Duodenal mucosa (tissue), 2 donors: ENCODE data around the gene NGEF.

Experiments
- H3K27ac ChIP-seq: one replicate; pipeline ENCODE4 v1.7.0; 2013; ENCODE audit warnings: low read depth, low read length
- H3K27me3 ChIP-seq, 2 donors: one replicate each; pipeline ENCODE4 v1.7.0; 2013; ENCODE audit warnings: low read length in 2 of 2, control low read depth in 1 of 2; ENCODE audit not compliant: insufficient read depth in 2 of 2, control insufficient read depth in 1 of 2
- H3K36me3 ChIP-seq, 2 donors: one replicate each; pipeline ENCODE4 v1.7.0; 2013; ENCODE audit warnings: low read length in 2 of 2, control low read depth in 1 of 2; ENCODE audit not compliant: insufficient read depth in 2 of 2, control insufficient read depth in 1 of 2
- H3K4me1 ChIP-seq, 2 donors: one replicate each; pipeline ENCODE4 v1.7.0; 2013; ENCODE audit warnings: low read length in 2 of 2, control low read depth in 1 of 2; ENCODE audit not compliant: insufficient read depth in 2 of 2, control insufficient read depth in 1 of 2
- H3K4me3 ChIP-seq, 2 donors: one replicate each; pipeline ENCODE4 v1.7.0; 2013; ENCODE audit warnings: low read length in 2 of 2, low read depth in 1 of 2
- H3K9ac ChIP-seq, 2 donors: one replicate each; pipeline ENCODE4 v1.7.0; 2013; ENCODE audit warnings: low read length in 2 of 2, low read depth in 1 of 2
- H3K9me3 ChIP-seq, 2 donors: one replicate each; pipeline ENCODE4 v1.7.0; 2013; ENCODE audit warnings: low read length in 2 of 2, control low read depth in 1 of 2; ENCODE audit not compliant: control insufficient read depth in 1 of 2

Gene NGEF

DNA sequence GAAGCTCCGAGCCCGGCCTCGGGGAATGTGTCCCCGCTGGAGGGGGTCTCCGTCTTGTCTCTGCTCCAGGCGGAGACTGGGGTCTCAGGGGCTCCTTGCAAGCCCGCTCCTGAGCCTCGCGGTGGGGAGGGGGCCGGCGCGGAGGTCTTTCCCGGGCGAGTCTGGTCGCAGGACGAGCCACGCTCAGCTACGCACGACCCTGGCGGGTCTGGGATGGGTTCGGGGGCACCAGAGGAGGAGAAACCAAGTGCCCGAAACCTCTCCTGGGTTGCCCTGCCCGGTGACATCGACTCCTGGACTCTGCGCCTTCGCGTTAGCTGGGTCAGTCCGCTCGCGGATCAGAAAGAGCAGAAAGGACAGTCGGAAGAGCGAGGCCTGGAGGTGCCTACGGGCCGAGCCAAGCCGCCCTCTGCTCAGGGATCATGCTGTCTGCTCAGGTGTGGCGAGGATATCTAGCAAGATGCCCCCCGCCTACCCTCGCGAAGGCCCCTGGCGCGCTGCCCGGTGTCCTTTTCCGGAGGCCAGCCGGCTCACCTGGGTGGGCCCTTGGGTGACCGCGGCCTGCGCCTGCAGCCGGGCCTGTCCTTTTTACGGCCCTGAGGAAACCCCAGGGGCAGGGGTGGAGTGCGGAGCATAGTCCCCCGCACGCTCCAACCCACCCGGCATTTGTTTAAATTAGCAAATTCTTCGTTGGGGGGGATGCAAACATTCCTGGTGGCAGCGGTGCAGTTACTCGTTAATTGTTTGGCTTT is 84.3 kb downstream of the NGEF start:
- peaks cover 0 to 8% of the 10 kb centered on the region in 2 donors for H3K4me1 ChIP-seq
- H3K27me3 ChIP-seq, result peaks cover 8 to 9% of the 10 kb centered on the region in 2 donors

DNA sequence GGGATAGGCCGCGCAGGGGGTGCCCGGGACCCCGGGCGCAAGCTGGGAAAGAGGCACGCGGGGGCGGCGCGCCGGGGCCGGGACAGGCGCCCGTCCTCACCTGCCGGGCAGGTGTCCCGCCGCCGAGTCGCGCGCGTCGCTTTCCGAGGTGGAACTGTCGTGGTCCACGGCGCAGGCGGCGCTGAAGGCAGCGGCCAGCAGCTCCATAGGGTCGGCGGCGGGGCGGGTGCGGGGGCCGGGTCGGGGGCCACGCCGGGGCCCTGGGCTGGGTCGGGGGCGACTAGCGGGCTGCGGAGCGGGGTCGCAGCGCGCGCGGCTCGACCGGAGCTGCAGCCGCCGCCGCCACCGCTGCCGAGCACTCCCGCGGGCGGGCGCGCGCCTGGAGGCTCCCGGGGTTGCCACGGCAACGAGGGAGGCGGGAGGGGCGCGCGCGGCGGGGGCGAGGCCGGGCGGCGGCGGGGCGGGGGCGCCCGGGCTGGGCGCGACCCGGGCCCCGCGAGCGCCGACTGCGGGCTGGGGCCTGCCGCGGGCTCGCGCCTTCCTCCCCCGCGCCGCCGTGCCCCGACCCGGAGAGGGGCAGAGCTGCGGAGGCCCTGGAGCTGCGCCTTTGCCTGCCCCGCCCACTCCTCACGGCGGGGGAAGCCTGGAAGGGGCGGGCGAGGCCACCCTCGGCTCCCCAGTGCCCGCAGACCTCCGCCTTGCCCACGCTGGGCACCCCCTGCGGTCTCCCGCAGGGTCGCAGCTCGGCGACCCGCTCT is 85.1 kb downstream of the NGEF start:
- H3K4me3 ChIP-seq, result no peak overlapping the region
- no peak overlapping the region for H3K27ac ChIP-seq
- H3K36me3 ChIP-seq, result peaks cover 8 to 9% of the 10 kb centered on the region in 2 donors
- H3K27me3 ChIP-seq, result peaks cover 8 to 9% of the 10 kb centered on the region in 2 donors
- H3K9ac ChIP-seq, result no peak overlapping the region
- H3K4me1 ChIP-seq, result peaks cover 0 to 8% of the 10 kb centered on the region in 2 donors
- no peaks in the 10 kb centered on the region for H3K9me3 ChIP-seq

More for the DNA sequence above, 84.3 kb downstream of the NGEF start:
- Histone ChIP-seq H3K9ac (no peak overlapping the region), H3K36me3 (peaks cover 5 to 9% of the 10 kb centered on the region in 2 donors), H3K9me3 (no peaks in the 10 kb centered on the region), H3K4me3 (no peak overlapping the region), H3K27ac (no peak overlapping the region)

DNA sequence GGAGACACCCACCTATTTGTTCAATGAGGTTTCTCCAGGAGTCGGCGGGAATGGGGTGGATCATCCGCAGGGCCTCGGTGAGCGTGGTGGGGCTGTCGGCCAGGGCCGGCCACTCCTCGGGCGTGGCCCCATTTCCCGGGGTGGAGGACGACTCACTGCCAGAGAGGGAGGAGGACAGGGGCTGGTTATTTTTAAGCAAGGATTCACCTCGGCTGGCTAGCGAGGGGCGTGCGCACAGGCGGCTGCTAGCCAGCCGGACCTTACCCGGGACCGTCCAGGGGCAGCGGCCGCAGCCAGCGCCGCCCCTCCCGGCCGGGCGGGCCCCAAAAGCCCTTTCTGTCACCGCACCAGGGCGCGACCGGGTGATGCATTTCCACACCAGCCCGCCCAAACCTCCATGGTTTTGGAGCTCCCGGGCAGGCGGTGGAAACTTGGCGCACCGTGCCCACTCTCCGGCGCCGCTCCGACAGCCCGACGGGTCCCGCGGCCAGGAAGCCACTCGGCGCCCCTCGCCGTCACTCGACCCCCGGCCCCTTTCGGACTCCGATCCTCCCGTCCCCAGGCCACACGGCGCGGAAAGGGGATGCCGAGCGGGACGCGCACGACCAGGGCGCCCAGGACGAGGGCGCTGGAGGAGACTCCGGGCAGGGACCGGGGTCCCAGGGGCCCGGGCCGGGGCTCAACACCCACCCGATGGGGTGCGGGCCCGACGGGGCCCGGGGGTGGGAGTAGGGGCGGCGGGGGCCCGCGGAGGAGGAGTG is 85.8 kb downstream of the NGEF start:
- Histone ChIP-seq H3K4me1 (peaks cover 0 to 8% of the 10 kb centered on the region in 2 donors), H3K27me3 (peaks cover 8 to 9% of the 10 kb centered on the region in 2 donors), H3K9ac (no peak overlapping the region), H3K4me3 (no peak overlapping the region), H3K9me3 (no peaks in the 10 kb centered on the region), H3K27ac (no peak overlapping the region), H3K36me3 (peaks cover 12 to 13% of the 10 kb centered on the region in 2 donors)

DNA sequence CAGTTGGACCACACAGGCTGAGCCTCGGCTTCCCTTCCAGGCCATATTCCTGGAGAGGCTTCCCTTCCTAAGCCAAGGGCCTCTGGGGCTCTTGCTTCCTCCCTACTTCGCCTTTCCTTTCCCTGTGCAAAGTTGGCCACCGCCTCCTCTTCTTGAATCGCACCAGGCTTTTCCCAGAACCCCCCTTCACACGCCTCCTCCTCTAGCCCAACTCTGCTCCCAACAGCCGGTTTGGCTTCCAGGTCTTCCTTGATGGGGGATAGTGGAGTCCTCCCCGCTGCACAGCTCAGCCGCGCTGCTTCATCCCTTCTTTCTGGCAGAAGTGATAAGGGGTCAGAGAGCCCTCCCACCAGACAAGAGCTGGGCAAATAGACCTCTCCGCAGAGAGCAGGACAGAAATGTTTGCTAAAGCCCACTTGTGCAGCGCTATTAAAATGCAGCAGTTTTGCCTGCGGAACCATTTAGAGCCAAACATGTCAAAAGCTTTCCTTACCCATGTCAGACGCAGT is 86.6 kb downstream of the NGEF start:
- H3K27me3 ChIP-seq, result peaks cover 8 to 9% of the 10 kb centered on the region in 2 donors
- H3K4me1 ChIP-seq, result peaks cover 0 to 8% of the 10 kb centered on the region in 2 donors
- peaks cover 13 to 19% of the 10 kb centered on the region in 2 donors for H3K36me3 ChIP-seq

DNA sequence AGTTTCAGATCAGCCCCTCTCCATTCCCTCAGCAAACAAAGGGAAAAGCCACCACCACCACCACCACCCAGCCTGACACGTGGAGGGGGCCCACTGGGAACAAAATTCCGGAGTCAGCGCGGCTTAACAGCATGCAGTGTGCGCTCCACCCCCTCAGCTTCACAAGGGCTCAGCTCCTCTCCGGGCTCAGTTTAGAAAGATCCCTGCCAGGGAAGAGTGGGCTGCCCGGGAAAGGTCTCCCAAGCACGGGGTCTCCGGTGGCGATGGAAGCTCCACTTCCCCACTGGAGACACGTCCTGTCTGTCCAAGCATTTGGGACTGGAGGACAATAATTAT is 87.3 kb downstream of the NGEF start:
- H3K4me3 ChIP-seq, result no peak overlapping the region
- peaks cover 0 to 8% of the 10 kb centered on the region in 2 donors for H3K4me1 ChIP-seq
- no peak overlapping the region for H3K9ac ChIP-seq
- H3K27ac ChIP-seq, result no peak overlapping the region
- H3K27me3 ChIP-seq, result peaks cover 8 to 9% of the 10 kb centered on the region in 2 donors
- no peaks in the 10 kb centered on the region for H3K9me3 ChIP-seq
- peaks cover 13 to 20% of the 10 kb centered on the region in 2 donors for H3K36me3 ChIP-seq

More for the DNA sequence above, 86.6 kb downstream of the NGEF start:
- H3K9ac ChIP-seq, result no peak overlapping the region
- H3K9me3 ChIP-seq, result no peaks in the 10 kb centered on the region
- H3K27ac ChIP-seq, result no peak overlapping the region
- H3K4me3 ChIP-seq, result no peak overlapping the region

DNA sequence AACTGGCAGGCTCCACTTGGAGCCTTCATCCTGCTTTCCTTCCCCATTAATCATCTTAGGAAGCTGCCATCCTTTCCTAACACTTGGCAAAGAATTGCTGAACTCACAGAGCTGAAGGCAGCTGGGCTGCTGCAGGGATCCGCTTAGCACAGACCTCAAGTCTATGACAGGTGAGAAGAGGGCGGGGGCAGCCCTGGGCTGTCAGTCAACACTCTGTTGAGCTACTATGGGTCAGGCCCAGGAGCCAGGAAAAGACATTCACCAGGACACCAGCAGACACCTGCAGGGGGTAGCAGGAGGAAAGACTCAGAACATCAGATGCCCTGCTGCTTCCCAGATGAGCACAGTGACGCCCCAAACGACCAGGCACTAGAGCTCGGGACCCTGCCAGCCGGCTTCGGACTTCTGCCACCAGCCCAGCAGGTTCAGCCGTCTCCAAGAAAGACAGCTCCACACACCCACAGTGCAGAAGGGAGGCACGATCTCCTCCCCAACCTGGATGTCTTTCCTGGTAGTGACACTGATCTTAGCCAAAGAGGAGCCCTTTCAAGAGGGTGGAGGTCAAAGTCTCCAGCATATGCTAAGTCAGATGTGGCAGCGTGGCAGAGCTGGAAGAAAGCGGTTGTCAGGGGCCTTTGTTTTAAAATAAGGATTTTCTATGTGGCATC is 87.8 kb downstream of the NGEF start:
- H3K27ac ChIP-seq, result no peak overlapping the region
- peaks cover 13 to 20% of the 10 kb centered on the region in 2 donors for H3K36me3 ChIP-seq
- peaks cover 8 to 9% of the 10 kb centered on the region in 2 donors for H3K27me3 ChIP-seq
- H3K9me3 ChIP-seq, result no peaks in the 10 kb centered on the region
- H3K4me1 ChIP-seq, result peaks cover 0 to 8% of the 10 kb centered on the region in 2 donors
- H3K9ac ChIP-seq, result no peak overlapping the region
- no peak overlapping the region for H3K4me3 ChIP-seq

DNA sequence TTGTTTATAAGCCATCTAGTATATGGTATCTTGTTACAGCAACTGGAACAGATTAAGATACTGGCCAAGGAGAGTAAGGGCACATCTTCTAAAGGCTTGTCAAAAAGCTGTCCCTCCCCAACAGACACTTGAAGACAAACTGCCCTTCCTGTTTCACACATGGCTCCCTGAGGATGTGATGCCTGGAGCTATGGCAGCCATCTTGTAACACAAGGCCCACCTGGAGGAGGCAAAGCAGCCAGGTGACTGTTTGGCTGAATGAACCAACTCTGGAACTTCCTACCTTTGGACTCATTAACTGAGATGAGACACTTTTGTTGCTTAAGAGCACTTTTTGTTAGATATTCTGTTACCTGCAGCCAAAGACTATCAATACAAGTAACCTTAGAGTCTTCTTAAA is 88.6 kb downstream of the NGEF start:
- Histone ChIP-seq H3K36me3 (peaks cover 19 to 20% of the 10 kb centered on the region in 2 donors), H3K9ac (no peak overlapping the region), H3K27ac (no peak overlapping the region), H3K4me3 (no peak overlapping the region), H3K27me3 (peaks cover 8 to 9% of the 10 kb centered on the region in 2 donors), H3K4me1 (peaks cover 0 to 8% of the 10 kb centered on the region in 2 donors), H3K9me3 (no peaks in the 10 kb centered on the region)

DNA sequence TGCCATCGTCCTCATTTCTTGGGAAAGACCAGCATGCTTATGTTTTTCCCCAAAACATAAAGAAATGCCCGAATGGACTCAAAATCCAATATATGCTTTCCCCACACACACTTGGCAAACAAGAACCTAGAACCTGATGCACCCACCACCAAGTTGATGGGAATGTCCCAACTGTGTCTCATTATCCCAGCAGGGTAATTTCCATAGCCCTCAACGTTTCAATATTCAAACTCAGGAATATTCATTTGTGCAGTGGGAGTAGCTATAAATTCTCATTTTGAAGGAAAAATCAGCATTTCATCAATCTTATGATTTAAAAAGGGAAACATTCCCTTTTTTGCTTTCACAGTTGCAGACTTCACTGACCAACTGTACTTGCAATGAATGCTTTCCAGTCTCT is 92.3 kb downstream of the NGEF start:
- Histone ChIP-seq H3K9ac (no peak overlapping the region), H3K27ac (no peak overlapping the region), H3K36me3 (peaks cover 19 to 33% of the 10 kb centered on the region in 2 donors), H3K27me3 (no peaks in the 10 kb centered on the region), H3K9me3 (no peaks in the 10 kb centered on the region), H3K4me1 (peaks cover 0 to 1% of the 10 kb centered on the region in 2 donors), H3K4me3 (no peak overlapping the region)

DNA sequence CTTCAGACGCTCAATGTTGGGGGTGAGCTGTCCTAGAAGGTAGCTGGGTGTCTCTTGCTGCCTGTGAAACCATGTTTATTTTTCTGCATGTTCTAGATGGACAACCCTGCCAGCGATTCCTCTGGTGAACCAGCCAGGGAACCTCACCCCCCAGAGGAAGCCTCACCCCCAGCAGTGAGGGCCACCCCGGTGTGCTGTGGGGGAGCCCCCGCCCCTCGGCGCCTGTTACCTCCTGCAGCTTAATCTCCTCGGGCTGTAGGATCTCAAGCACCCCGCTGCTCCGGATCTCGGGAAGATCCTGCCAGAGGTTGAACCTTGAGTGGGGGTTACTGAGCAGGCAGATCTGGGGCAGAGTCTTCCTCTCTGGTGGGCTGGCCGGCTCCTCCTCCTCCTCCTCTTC is 93.0 kb downstream of the NGEF start:
- H3K9ac ChIP-seq, result no peak overlapping the region
- H3K27me3 ChIP-seq, result no peaks in the 10 kb centered on the region
- no peak overlapping the region for H3K27ac ChIP-seq
- H3K9me3 ChIP-seq, result no peaks in the 10 kb centered on the region
- no peak overlapping the region for H3K4me3 ChIP-seq
- H3K4me1 ChIP-seq, result no peaks in the 10 kb centered on the region
- peaks cover 19 to 33% of the 10 kb centered on the region in 2 donors for H3K36me3 ChIP-seq
